ENCODE data around the gene HBG2. TPM values are rescaled to one million over a fixed set of nuclear protein-coding genes. Genes with fewer than 3 reads are reported as not detected.

HBG2 gene
- total and polyA plus RNA-seq, 4 donors = 0.31 to 13,246 (median 4.6) TPM

- Histone ChIP-seq H3K4me1 (ENCODE audit: control insufficient read depth in 5 of 5, insufficient read depth in 5 of 5, low read length in 5 of 5) (no peaks in the 10 kb centered on the region), H3K4me3 (no peak overlapping the region), H3K9ac (ENCODE audit: insufficient read depth in 1 of 2, low read length in 2 of 2) (no peak overlapping the region), H3K9me3 (ENCODE audit: control insufficient read depth in 4 of 4, insufficient read depth in 3 of 4, low read length in 3 of 4) (no peaks in the 10 kb centered on the region), H3K27me3 (ENCODE audit: control insufficient read depth in 3 of 3, insufficient read depth in 3 of 3, low read length in 2 of 3) (no peaks in the 10 kb centered on the region), H3K27ac (ENCODE audit: low read depth in 1 of 2, low read length in 1 of 2) (no peak overlapping the region), H3K36me3 (ENCODE audit: control insufficient read depth in 4 of 4, insufficient read depth in 4 of 4, low read length in 4 of 4) (no peaks in the 10 kb centered on the region)
- DNase-seq (no peak), ATAC-seq (ENCODE audit: insufficient read depth, low FRiP score) (no peak)
- 74 to 93% methylated on average over 2 of the region's 2 CpGs for WGBS, 2 donors
- TF ChIP-seq, protein P1, sequence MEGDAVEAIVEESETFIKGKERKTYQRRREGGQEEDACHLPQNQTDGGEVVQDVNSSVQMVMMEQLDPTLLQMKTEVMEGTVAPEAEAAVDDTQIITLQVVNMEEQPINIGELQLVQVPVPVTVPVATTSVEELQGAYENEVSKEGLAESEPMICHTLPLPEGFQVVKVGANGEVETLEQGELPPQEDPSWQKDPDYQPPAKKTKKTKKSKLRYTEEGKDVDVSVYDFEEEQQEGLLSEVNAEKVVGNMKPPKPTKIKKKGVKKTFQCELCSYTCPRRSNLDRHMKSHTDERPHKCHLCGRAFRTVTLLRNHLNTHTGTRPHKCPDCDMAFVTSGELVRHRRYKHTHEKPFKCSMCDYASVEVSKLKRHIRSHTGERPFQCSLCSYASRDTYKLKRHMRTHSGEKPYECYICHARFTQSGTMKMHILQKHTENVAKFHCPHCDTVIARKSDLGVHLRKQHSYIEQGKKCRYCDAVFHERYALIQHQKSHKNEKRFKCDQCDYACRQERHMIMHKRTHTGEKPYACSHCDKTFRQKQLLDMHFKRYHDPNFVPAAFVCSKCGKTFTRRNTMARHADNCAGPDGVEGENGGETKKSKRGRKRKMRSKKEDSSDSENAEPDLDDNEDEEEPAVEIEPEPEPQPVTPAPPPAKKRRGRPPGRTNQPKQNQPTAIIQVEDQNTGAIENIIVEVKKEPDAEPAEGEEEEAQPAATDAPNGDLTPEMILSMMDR (IDR thresholded peaks at IDR 0.05; ENCODE audit: control extremely low read depth, extremely low read depth) = no peak
Measured at GRCh38 chr11:5267033-5267563, 12.5 kb upstream of the HBG2 start.

GRCh38 chr11:5266609-5267008, 12.0 kb upstream of the HBG2 start:
- Histone ChIP-seq H3K9me3 (ENCODE audit: control insufficient read depth in 4 of 4, insufficient read depth in 3 of 4, low read length in 3 of 4) (no peaks in the 10 kb centered on the region), H3K36me3 (ENCODE audit: control insufficient read depth in 4 of 4, insufficient read depth in 4 of 4, low read length in 4 of 4) (no peaks in the 10 kb centered on the region), H3K27me3 (ENCODE audit: control insufficient read depth in 3 of 3, insufficient read depth in 3 of 3, low read length in 2 of 3) (no peaks in the 10 kb centered on the region), H3K4me3 (no peak overlapping the region), H3K4me1 (ENCODE audit: control insufficient read depth in 5 of 5, insufficient read depth in 5 of 5, low read length in 5 of 5) (no peaks in the 10 kb centered on the region), H3K9ac (ENCODE audit: insufficient read depth in 1 of 2, low read length in 2 of 2) (no peak overlapping the region), H3K27ac (ENCODE audit: low read depth in 1 of 2, low read length in 1 of 2) (no peak overlapping the region)
- DNase-seq = no peak
- no peak for ATAC-seq (ENCODE audit: insufficient read depth, low FRiP score)
- TF ChIP-seq, protein P1 (IDR thresholded peaks at IDR 0.05; ENCODE audit: control extremely low read depth, extremely low read depth) = no peak

GRCh38 chr11:5265832-5266231, 11.3 kb upstream of the HBG2 start:
- WGBS, 2 donors = 47 to 62% methylated on average over 2 of the region's 2 CpGs

More at GRCh38 chr11:5265832-5266231, 11.3 kb upstream of the HBG2 start:
- DNase-seq = no peak
- Histone ChIP-seq H3K9me3 (ENCODE audit: control insufficient read depth in 4 of 4, insufficient read depth in 3 of 4, low read length in 3 of 4) (no peaks in the 10 kb centered on the region), H3K27ac (ENCODE audit: low read depth in 1 of 2, low read length in 1 of 2) (no peak overlapping the region), H3K27me3 (ENCODE audit: control insufficient read depth in 3 of 3, insufficient read depth in 3 of 3, low read length in 2 of 3) (no peaks in the 10 kb centered on the region), H3K4me3 (no peak overlapping the region), H3K36me3 (ENCODE audit: control insufficient read depth in 4 of 4, insufficient read depth in 4 of 4, low read length in 4 of 4) (no peaks in the 10 kb centered on the region), H3K4me1 (ENCODE audit: control insufficient read depth in 5 of 5, insufficient read depth in 5 of 5, low read length in 5 of 5) (no peaks in the 10 kb centered on the region), H3K9ac (ENCODE audit: insufficient read depth in 1 of 2, low read length in 2 of 2) (no peak overlapping the region)
- TF ChIP-seq, protein P1 (IDR thresholded peaks at IDR 0.05; ENCODE audit: control extremely low read depth, extremely low read depth) = no peak
- ATAC-seq (ENCODE audit: insufficient read depth, low FRiP score) = no peak

All from lung (tissue), 12 donors.